ENCODE measurements around the gene GM2A. TPM values are rescaled to one million over a fixed set of nuclear protein-coding genes. Genes with fewer than 3 reads are reported as not detected.

GM2A gene
- total and polyA plus RNA-seq, 9 of the 15 experiments (the other 6 are each of a cell fraction or from before 2014, with no cell fraction given) = 5.8 to 36.0 (median 10.0) TPM

DNA sequence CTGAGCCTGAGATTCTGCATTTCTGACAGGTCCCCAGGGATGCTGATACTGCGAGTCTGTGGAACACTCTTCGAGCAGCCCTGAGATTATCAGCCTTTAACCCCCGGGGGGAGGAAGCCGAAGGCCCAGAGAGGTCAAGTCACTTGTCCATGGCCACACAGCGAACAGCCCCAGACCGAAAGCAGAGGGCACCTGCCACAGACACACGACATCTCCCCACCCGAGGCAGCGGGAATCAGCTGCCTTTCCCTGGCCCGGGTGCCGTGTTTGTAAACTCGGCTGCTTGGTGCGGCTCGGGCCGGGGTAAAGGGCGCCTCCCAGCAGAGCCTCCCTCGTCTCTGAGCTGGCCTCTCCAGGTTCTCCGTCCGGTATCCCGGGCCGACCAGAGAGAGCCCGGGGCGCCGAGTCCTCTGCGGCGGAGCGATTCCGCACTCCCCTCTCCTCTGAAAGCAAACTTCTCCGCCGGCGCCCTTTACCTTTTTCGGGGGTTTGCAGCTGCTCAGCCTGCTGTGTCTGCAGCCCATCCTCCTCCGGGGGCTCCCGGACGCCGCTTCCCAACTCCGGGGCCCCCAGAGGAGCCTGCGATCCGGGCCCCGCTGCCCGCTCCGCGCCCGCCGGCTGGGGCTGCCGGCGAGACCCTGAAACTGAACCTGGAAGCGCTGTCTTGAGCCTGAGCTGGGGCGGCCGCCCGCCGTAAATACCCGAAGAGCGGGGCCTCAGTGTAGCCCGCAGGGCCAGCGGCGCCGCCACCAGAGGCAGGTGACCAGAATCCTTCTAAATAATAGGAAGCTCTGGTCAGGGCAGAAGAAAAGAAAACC lies 29.3 kb upstream of the GM2A start, which contains the start of gene CCDC69 (continued):
- TF ChIP-seq, protein P1, sequence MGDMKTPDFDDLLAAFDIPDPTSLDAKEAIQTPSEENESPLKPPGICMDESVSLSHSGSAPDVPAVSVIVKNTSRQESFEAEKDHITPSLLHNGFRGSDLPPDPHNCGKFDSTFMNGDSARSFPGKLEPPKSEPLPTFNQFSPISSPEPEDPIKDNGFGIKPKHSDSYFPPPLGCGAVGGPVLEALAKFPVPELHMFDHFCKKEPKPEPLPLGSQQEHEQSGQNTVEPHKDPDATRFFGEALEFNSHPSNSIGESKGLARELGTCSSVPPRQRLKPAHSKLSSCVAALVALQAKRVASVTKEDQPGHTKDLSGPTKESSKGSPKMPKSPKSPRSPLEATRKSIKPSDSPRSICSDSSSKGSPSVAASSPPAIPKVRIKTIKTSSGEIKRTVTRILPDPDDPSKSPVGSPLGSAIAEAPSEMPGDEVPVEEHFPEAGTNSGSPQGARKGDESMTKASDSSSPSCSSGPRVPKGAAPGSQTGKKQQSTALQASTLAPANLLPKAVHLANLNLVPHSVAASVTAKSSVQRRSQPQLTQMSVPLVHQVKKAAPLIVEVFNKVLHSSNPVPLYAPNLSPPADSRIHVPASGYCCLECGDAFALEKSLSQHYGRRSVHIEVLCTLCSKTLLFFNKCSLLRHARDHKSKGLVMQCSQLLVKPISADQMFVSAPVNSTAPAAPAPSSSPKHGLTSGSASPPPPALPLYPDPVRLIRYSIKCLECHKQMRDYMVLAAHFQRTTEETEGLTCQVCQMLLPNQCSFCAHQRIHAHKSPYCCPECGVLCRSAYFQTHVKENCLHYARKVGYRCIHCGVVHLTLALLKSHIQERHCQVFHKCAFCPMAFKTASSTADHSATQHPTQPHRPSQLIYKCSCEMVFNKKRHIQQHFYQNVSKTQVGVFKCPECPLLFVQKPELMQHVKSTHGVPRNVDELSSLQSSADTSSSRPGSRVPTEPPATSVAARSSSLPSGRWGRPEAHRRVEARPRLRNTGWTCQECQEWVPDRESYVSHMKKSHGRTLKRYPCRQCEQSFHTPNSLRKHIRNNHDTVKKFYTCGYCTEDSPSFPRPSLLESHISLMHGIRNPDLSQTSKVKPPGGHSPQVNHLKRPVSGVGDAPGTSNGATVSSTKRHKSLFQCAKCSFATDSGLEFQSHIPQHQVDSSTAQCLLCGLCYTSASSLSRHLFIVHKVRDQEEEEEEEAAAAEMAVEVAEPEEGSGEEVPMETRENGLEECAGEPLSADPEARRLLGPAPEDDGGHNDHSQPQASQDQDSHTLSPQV (IDR thresholded peaks at IDR 0.05) = no peak
- TF ChIP-seq HDAC1 (IDR thresholded peaks at IDR 0.05) (peak in 1 of 2 experiments; percentile 27; a peak in 1 of 4 replicates), LARP7 (IDR thresholded peaks at IDR 0.05) (no peak), ZNF668 (CRISPR knock-in tag; IDR thresholded peaks at IDR 0.05) (no peak), KDM4B (IDR thresholded peaks at IDR 0.05; ENCODE audit: borderline replicate concordance in 2 of 2, low read depth in 1 of 2) (no peak), TGIF2 (CRISPR knock-in tag; IDR thresholded peaks at IDR 0.05) (no peak), DMBX1 (CRISPR knock-in tag; IDR thresholded peaks at IDR 0.05; ENCODE audit: borderline replicate concordance) (no peak), OTX1 (CRISPR knock-in tag; IDR thresholded peaks at IDR 0.05) (no peak), ADNP (tag; IDR thresholded peaks at IDR 0.05) (peak; percentile 77; the same call in 1 of the 2 replicates), ZNF780A (CRISPR knock-in tag; IDR thresholded peaks at IDR 0.05) (no peak), KDM1A (IDR thresholded peaks at IDR 0.05) (peak; percentile 85 to 94), POLR2A (conservative IDR thresholded peaks at IDR 0.05) (peak; percentile 52; the same call in 1 of the 2 replicates), TBP (optimal IDR thresholded peaks at IDR 0.05; ENCODE audit: low read depth, low read length) (peak; percentile 23), ZFP1 (CRISPR knock-in tag; IDR thresholded peaks at IDR 0.05) (no peak), ARID1B (IDR thresholded peaks at IDR 0.05) (no peak), ARNT (IDR thresholded peaks at IDR 0.05) (no peak)
- TF ChIP-seq, protein P2, sequence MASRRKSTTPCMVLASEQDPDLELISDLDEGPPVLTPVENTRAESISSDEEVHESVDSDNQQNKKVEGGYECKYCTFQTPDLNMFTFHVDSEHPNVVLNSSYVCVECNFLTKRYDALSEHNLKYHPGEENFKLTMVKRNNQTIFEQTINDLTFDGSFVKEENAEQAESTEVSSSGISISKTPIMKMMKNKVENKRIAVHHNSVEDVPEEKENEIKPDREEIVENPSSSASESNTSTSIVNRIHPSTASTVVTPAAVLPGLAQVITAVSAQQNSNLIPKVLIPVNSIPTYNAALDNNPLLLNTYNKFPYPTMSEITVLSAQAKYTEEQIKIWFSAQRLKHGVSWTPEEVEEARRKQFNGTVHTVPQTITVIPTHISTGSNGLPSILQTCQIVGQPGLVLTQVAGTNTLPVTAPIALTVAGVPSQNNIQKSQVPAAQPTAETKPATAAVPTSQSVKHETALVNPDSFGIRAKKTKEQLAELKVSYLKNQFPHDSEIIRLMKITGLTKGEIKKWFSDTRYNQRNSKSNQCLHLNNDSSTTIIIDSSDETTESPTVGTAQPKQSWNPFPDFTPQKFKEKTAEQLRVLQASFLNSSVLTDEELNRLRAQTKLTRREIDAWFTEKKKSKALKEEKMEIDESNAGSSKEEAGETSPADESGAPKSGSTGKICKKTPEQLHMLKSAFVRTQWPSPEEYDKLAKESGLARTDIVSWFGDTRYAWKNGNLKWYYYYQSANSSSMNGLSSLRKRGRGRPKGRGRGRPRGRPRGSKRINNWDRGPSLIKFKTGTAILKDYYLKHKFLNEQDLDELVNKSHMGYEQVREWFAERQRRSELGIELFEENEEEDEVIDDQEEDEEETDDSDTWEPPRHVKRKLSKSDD (conservative IDR thresholded peaks at IDR 0.05; ENCODE audit: low read length) = no peak
- TF ChIP-seq, protein P3, sequence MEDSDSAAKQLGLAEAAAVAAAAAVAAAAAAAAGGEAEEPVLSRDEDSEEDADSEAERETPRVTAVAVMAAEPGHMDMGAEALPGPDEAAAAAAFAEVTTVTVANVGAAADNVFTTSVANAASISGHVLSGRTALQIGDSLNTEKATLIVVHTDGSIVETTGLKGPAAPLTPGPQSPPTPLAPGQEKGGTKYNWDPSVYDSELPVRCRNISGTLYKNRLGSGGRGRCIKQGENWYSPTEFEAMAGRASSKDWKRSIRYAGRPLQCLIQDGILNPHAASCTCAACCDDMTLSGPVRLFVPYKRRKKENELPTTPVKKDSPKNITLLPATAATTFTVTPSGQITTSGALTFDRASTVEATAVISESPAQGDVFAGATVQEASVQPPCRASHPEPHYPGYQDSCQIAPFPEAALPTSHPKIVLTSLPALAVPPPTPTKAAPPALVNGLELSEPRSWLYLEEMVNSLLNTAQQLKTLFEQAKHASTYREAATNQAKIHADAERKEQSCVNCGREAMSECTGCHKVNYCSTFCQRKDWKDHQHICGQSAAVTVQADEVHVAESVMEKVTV (CRISPR knock-in tag; IDR thresholded peaks at IDR 0.05) = no peak
- TF ChIP-seq, protein P4, sequence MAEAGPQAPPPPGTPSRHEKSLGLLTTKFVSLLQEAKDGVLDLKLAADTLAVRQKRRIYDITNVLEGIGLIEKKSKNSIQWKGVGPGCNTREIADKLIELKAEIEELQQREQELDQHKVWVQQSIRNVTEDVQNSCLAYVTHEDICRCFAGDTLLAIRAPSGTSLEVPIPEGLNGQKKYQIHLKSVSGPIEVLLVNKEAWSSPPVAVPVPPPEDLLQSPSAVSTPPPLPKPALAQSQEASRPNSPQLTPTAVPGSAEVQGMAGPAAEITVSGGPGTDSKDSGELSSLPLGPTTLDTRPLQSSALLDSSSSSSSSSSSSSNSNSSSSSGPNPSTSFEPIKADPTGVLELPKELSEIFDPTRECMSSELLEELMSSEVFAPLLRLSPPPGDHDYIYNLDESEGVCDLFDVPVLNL (CRISPR knock-in tag; IDR thresholded peaks at IDR 0.05; ENCODE audit: low read depth) = no peak
